HG02840 (cell line): ENCODE measurements around the gene MAU2.
"Not testable (repeated sequence)": the region's sequence is repeated elsewhere in the genome, so short reads cannot be mapped to it uniquely, and the experiment has no call there.

ENCODE experiments used
- ATAC-seq: cut with Tn5 transposase; IDR thresholded peaks from one replicate; pipeline ENCODE4 v1.9.1; 2021; ENCODE audit warnings: mild to moderate bottlenecking, moderate library complexity, moderate number of reproducible peaks; ENCODE audit not compliant: unreplicated experiment, low FRiP score

Gene MAU2

GRCh38 chr19:19343762-19344161, 23.1 kb downstream of the MAU2 start:
- no peak for ATAC-seq

- ATAC-seq: no peak
Observed at GRCh38 chr19:19345232-19345631, 24.6 kb downstream of the MAU2 start.

GRCh38 chr19:19345970-19346369, 25.3 kb downstream of the MAU2 start:
- no peak for ATAC-seq

GRCh38 chr19:19347401-19348110, 26.9 kb downstream of the MAU2 start:
- ATAC-seq: no peak

GRCh38 chr19:19348266-19348665, 27.6 kb downstream of the MAU2 start:
- ATAC-seq: no peak

GRCh38 chr19:19349365-19349764, 28.7 kb downstream of the MAU2 start:
- no peak for ATAC-seq

GRCh38 chr19:19350756-19351155, 30.1 kb downstream of the MAU2 start:
- ATAC-seq: not testable (repeated sequence)

GRCh38 chr19:19352823-19353222, 32.2 kb downstream of the MAU2 start:
- ATAC-seq: no peak

- no peak for ATAC-seq
Observed at GRCh38 chr19:19354007-19354406, 33.4 kb downstream of the MAU2 start.

- ATAC-seq: no peak
Observed at GRCh38 chr19:19354932-19355331, 34.3 kb downstream of the MAU2 start.

GRCh38 chr19:19355606-19356139, 35.0 kb downstream of the MAU2 start:
- ATAC-seq: no peak

- ATAC-seq: no peak
Observed at GRCh38 chr19:19356500-19356899, 35.9 kb downstream of the MAU2 start.

- ATAC-seq: no peak
Observed at GRCh38 chr19:19356901-19357566, 36.4 kb downstream of the MAU2 start.

GRCh38 chr19:19361075-19361594, 40.5 kb downstream of the MAU2 start:
- peak; percentile 64 for ATAC-seq

- no peak for ATAC-seq
Observed at GRCh38 chr19:19362075-19362474, 41.4 kb downstream of the MAU2 start.

GRCh38 chr19:19366434-19367396, 46.1 kb downstream of the MAU2 start:
- ATAC-seq: no peak

- no peak for ATAC-seq
Observed at GRCh38 chr19:19368087-19368486, 47.5 kb downstream of the MAU2 start.

- no peak for ATAC-seq
Observed at GRCh38 chr19:19371059-19371458, 50.4 kb downstream of the MAU2 start.

- ATAC-seq: no peak
Observed at GRCh38 chr19:19372656-19373416, 52.2 kb downstream of the MAU2 start.

GRCh38 chr19:19379527-19379926, 58.9 kb downstream of the MAU2 start:
- ATAC-seq: no peak
